ENCODE data around the gene PRM3.

DNA sequence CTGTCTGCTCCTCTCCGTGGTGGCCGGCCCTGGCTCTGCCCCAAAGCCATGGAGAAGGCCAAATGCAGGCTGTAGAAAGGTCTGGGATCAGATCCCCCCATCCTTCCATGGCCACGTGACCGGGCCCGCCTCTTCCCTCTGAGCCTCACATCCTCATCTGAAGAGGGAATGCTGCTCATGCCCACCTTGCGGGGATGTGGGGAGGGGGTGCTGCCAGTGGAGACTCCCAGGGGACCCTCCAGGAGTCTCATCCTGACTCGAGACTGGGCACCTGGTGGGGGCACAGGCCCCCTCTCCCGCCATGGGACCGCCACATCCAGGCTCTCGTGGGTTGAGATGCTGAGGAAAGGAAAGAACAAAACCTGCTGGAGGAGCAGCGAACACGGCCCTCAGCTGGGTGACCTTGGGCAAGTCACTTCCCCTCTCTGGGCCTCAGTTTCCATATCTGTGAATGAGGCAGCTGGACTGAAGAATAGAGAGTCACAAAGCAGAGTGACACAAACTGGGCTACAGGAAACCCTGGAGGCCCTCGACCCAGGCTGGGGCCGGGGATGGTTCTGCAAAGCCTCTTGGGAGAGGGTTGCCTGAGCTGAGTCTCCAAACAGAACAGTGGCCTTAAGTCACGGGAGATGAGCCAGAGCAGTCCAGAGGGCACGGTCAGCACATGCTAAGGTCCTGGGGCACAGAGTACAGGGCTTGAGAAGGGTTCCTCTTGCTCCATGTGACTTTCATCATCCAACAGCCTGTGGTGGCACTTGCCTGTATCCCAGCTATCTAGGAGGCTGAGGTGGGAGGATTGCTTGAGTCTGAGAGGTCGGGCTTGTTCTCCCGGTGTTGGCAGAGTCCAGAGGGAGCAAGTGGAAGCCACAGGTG, 47.5 kb downstream of the PRM3 start:
- TF ChIP-seq, protein P1, sequence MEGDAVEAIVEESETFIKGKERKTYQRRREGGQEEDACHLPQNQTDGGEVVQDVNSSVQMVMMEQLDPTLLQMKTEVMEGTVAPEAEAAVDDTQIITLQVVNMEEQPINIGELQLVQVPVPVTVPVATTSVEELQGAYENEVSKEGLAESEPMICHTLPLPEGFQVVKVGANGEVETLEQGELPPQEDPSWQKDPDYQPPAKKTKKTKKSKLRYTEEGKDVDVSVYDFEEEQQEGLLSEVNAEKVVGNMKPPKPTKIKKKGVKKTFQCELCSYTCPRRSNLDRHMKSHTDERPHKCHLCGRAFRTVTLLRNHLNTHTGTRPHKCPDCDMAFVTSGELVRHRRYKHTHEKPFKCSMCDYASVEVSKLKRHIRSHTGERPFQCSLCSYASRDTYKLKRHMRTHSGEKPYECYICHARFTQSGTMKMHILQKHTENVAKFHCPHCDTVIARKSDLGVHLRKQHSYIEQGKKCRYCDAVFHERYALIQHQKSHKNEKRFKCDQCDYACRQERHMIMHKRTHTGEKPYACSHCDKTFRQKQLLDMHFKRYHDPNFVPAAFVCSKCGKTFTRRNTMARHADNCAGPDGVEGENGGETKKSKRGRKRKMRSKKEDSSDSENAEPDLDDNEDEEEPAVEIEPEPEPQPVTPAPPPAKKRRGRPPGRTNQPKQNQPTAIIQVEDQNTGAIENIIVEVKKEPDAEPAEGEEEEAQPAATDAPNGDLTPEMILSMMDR (IDR thresholded peaks at IDR 0.05) = no peak
- TF ChIP-seq EP300 (IDR thresholded peaks at IDR 0.05) (no peak), POLR2AphosphoS5 (IDR thresholded peaks at IDR 0.05) (no peak), POLR2A (IDR thresholded peaks at IDR 0.05) (no peak)

All from suprapubic skin (tissue), 4 donors.